Measurements from ENCODE around the gene MYG1. TPM values are rescaled to one million over a fixed set of nuclear protein-coding genes. Genes with fewer than 3 reads are reported as not detected.
"Not testable (repeated sequence)": the region's sequence is repeated elsewhere in the genome, so short reads cannot be mapped to it uniquely, and the experiment has no call there.

Gene MYG1
- total RNA-seq, 2 experiments from 2014 or later, result 53.4 to 64.9 TPM

DNA sequence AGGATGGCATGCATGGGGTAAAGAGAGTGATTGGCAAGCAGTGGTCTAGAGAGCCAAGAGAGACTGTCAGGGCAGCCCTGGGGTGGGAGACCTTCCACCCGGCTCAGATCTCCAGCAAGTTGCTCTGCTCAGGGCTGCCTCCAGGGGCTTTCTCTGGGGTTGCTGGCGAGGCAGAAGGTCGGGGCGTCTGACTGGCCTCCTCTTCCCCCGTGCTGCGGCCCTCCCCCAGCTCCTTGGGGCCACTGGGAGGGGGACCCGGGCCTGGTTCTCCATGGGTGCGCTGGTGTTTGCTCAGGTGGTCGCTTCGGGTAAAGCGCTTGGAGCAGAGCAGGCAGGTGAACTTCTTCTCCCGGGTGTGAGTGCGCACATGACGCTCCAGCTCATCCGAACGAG is 28.5 kb downstream of the MYG1 start:
- H3K36me3 ChIP-seq (ENCODE audit: insufficient read depth, low read length), result no peaks in the 10 kb centered on the region
- no peak for TF ChIP-seq EZH2phosphoT487 (IDR thresholded peaks at IDR 0.05; ENCODE audit: borderline replicate concordance, low read depth, low read length)
- TF ChIP-seq, protein P1, sequence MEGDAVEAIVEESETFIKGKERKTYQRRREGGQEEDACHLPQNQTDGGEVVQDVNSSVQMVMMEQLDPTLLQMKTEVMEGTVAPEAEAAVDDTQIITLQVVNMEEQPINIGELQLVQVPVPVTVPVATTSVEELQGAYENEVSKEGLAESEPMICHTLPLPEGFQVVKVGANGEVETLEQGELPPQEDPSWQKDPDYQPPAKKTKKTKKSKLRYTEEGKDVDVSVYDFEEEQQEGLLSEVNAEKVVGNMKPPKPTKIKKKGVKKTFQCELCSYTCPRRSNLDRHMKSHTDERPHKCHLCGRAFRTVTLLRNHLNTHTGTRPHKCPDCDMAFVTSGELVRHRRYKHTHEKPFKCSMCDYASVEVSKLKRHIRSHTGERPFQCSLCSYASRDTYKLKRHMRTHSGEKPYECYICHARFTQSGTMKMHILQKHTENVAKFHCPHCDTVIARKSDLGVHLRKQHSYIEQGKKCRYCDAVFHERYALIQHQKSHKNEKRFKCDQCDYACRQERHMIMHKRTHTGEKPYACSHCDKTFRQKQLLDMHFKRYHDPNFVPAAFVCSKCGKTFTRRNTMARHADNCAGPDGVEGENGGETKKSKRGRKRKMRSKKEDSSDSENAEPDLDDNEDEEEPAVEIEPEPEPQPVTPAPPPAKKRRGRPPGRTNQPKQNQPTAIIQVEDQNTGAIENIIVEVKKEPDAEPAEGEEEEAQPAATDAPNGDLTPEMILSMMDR (conservative IDR thresholded peaks at IDR 0.05; ENCODE audit: low read length), result no peak
- DNase-seq (ENCODE audit: low spot score), result peak; percentile 25
- no peaks in the 10 kb centered on the region for H3K9me3 ChIP-seq (ENCODE audit: low read length)
- POLR2A ChIA-PET, result interaction anchor here (2.1 kb wide), 1 partner anchor 51 kb away, joined by 6 read pairs; no protein-coding TSS in a partner anchor
- no peaks in the 10 kb centered on the region for H4K20me1 ChIP-seq (ENCODE audit: insufficient read depth, low read length)
- no peaks in the 10 kb centered on the region for H3K9me2 ChIP-seq (ENCODE audit: insufficient read depth, low read length)
- intact Hi-C loops (cut with micrococcal nuclease; ENCODE audit: unreplicated experiment), result no loop called here
- no peak overlapping the region for H3K27ac ChIP-seq (ENCODE audit: low read depth, low read length, poor library complexity, severe bottlenecking)
- H3K4me1 ChIP-seq (ENCODE audit: insufficient read depth, low read length, poor library complexity, severe bottlenecking), result peaks cover 27% of the 10 kb centered on the region
- no TSS peak for BruUV-seq (replicated peaks)
- CTCF ChIA-PET (ENCODE audit: unreplicated experiment), result interaction anchor here (0.5 kb wide), 1 partner anchor 105 kb away, joined by 10 read pairs; no protein-coding TSS in a partner anchor
- no peaks in the 10 kb centered on the region for H3K79me2 ChIP-seq (ENCODE audit: insufficient read depth, low read depth, low read length)
- no peak overlapping the region for H2AFZ ChIP-seq (ENCODE audit: low read length)
- no peak overlapping the region for H3K4me2 ChIP-seq (ENCODE audit: low read length)
- H3K4me3 ChIP-seq (ENCODE audit: low read depth, low read length, poor library complexity, severe bottlenecking), result no peak overlapping the region

DNA sequence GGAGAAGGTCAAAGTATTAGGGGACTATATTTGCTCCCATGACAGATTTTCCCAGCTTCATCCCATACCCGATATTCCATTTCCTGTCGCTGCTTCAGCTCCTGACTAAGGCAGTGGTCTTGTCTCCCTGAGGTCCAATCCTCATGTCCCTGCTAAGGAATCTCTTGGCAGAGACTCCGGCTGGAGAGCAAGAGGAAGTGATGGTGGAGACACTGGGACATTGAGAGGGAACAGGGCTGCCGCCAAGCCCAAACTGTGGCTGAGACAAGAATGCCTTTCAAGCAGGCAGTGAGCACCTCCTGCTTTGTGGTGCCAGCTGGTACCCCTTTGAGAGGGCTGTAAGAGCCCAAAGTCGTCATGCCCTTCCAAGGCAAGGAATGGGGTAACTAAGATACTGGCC is 31.2 kb downstream of the MYG1 start:
- DNase-seq (ENCODE audit: low spot score), result no peak
- intact Hi-C loops (cut with micrococcal nuclease; ENCODE audit: unreplicated experiment), result no loop called here
- Histone ChIP-seq H3K4me3 (ENCODE audit: low read depth, low read length, poor library complexity, severe bottlenecking) (no peak overlapping the region), H3K27ac (ENCODE audit: low read depth, low read length, poor library complexity, severe bottlenecking) (no peak overlapping the region), H2AFZ (ENCODE audit: low read length) (no peak overlapping the region), H3K4me2 (ENCODE audit: low read length) (no peak overlapping the region), H3K36me3 (ENCODE audit: insufficient read depth, low read length) (no peaks in the 10 kb centered on the region), H3K9me3 (ENCODE audit: low read length) (no peaks in the 10 kb centered on the region), H3K79me2 (ENCODE audit: insufficient read depth, low read depth, low read length) (no peaks in the 10 kb centered on the region), H3K4me1 (ENCODE audit: insufficient read depth, low read length, poor library complexity, severe bottlenecking) (peaks cover 7% of the 10 kb centered on the region), H4K20me1 (ENCODE audit: insufficient read depth, low read length) (no peaks in the 10 kb centered on the region), H3K9me2 (ENCODE audit: insufficient read depth, low read length) (no peaks in the 10 kb centered on the region)
- CTCF ChIA-PET (ENCODE audit: unreplicated experiment), result no interaction called here
- no TSS peak for BruUV-seq (replicated peaks)
- TF ChIP-seq, protein P1 (conservative IDR thresholded peaks at IDR 0.05; ENCODE audit: low read length), result no peak
- no peak for TF ChIP-seq EZH2phosphoT487 (IDR thresholded peaks at IDR 0.05; ENCODE audit: borderline replicate concordance, low read depth, low read length)
- POLR2A ChIA-PET, result interaction anchor here (1.0 kb wide), 1 partner anchor 9 kb away, joined by 6 read pairs; no protein-coding TSS in a partner anchor

DNA sequence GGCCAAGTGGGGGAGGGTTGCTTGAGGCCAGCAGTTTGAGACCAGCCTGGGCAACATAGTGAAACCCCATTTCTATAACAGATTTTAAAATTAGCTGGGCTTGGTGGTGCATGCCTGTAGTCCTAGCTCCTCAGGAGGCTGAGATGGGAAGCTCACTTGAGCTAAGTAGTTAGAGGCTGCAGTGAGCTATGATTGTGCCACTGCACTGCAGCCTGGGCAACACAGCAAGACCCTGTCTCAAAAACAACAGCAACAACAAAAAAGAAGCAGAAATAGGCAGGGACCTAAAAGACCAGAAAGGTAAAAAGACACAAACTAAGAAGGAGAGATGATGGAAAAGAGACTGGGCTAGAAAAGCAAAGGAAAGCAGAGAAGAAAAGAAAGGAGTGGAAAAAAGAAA is 32.8 kb downstream of the MYG1 start:
- H3K4me3 ChIP-seq (ENCODE audit: low read depth, low read length, poor library complexity, severe bottlenecking); POLR2A ChIA-PET; H2AFZ ChIP-seq (ENCODE audit: low read length); H3K9me2 ChIP-seq (ENCODE audit: insufficient read depth, low read length); H3K36me3 ChIP-seq (ENCODE audit: insufficient read depth, low read length); H4K20me1 ChIP-seq (ENCODE audit: insufficient read depth, low read length); BruUV-seq (replicated peaks); H3K79me2 ChIP-seq (ENCODE audit: insufficient read depth, low read depth, low read length); intact Hi-C loops (cut with micrococcal nuclease; ENCODE audit: unreplicated experiment); H3K9me3 ChIP-seq (ENCODE audit: low read length); H3K4me2 ChIP-seq (ENCODE audit: low read length); H3K4me1 ChIP-seq (ENCODE audit: insufficient read depth, low read length, poor library complexity, severe bottlenecking); DNase-seq (ENCODE audit: low spot score); H3K27ac ChIP-seq (ENCODE audit: low read depth, low read length, poor library complexity, severe bottlenecking): not testable (repeated sequence)
- CTCF ChIA-PET (ENCODE audit: unreplicated experiment), result interaction anchor here (1.3 to 1.6 kb wide), 3 partner anchors 12 to 20 kb away, joined by 3 to 6 read pairs (median 4); no protein-coding TSS in a partner anchor

Data from OCI-LY7 (cell line).